ENCODE data around the gene THOP1.

The THOP1 gene

DNA sequence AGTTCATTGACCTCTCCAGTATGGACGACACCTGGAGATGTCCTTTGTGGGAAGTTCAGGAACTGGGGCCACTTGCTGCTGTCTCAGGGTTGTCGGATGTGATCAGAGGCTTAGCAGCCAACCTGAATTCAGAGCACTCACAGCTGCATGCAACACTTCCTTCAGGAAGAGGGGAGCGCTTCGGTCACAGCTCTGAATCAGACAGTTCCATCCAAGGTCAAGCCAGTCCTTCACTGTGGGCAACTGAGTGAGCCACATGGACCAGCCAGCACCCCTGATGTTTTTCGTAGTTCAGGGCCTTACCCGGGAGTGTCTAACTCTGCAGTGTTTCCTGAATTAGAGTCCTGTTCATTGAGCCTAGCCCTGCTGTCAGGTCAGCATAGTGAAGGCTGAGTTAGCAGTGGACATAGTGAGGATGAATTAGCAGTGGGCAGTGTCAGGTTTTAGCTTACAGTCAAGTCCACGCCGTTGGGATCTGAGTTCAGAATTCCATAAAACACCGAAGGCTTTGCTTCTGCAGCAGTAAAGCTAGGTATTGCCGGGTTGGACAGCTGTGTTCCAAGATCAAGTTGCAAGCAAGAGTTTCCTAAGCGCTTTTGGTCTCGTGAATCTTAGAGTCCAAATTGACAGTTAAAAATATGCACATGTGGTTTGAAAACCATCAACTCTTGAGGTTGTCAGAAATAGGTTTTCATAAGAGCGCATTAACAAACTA, 61.0 kb downstream of the THOP1 start:
- no peaks in the 10 kb centered on the region for H3K27me3 ChIP-seq (ENCODE audit: control insufficient read depth, low read length)
- no peaks in the 10 kb centered on the region for H4K20me1 ChIP-seq (ENCODE audit: control insufficient read depth, insufficient read depth, low read depth, low read length)
- peaks cover 21% of the 10 kb centered on the region for H3K36me3 ChIP-seq (ENCODE audit: control insufficient read depth, low read length)
- H3K4me3 ChIP-seq (ENCODE audit: low read length): no peak overlapping the region
- TF ChIP-seq, protein P1, sequence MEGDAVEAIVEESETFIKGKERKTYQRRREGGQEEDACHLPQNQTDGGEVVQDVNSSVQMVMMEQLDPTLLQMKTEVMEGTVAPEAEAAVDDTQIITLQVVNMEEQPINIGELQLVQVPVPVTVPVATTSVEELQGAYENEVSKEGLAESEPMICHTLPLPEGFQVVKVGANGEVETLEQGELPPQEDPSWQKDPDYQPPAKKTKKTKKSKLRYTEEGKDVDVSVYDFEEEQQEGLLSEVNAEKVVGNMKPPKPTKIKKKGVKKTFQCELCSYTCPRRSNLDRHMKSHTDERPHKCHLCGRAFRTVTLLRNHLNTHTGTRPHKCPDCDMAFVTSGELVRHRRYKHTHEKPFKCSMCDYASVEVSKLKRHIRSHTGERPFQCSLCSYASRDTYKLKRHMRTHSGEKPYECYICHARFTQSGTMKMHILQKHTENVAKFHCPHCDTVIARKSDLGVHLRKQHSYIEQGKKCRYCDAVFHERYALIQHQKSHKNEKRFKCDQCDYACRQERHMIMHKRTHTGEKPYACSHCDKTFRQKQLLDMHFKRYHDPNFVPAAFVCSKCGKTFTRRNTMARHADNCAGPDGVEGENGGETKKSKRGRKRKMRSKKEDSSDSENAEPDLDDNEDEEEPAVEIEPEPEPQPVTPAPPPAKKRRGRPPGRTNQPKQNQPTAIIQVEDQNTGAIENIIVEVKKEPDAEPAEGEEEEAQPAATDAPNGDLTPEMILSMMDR (IDR thresholded peaks at IDR 0.05; ENCODE audit: low read depth, low read length, poor library complexity, severe bottlenecking): no peak
- no peak for TF ChIP-seq EZH2phosphoT487 (IDR thresholded peaks at IDR 0.05; ENCODE audit: borderline replicate concordance, low read length)
- peaks cover 11% of the 10 kb centered on the region for H3F3A ChIP-seq (ENCODE audit: control insufficient read depth, insufficient read depth)
- H3K9me3 ChIP-seq (ENCODE audit: control insufficient read depth, insufficient read depth, low read length): peaks cover 14% of the 10 kb centered on the region; the same call in 1 of the 2 replicates
- no peaks in the 10 kb centered on the region for H3K9me2 ChIP-seq (replicated peaks; ENCODE audit: control insufficient read depth, low read length)
- peaks cover 18% of the 10 kb centered on the region for H3K4me1 ChIP-seq (ENCODE audit: control insufficient read depth, low read length)
- no peak overlapping the region for H3K4me2 ChIP-seq (ENCODE audit: low read length)
- H3K79me2 ChIP-seq (ENCODE audit: control insufficient read depth, low read length): peaks cover 35% of the 10 kb centered on the region
- no peak overlapping the region for H3K27ac ChIP-seq (ENCODE audit: low read depth, low read length)

DNA sequence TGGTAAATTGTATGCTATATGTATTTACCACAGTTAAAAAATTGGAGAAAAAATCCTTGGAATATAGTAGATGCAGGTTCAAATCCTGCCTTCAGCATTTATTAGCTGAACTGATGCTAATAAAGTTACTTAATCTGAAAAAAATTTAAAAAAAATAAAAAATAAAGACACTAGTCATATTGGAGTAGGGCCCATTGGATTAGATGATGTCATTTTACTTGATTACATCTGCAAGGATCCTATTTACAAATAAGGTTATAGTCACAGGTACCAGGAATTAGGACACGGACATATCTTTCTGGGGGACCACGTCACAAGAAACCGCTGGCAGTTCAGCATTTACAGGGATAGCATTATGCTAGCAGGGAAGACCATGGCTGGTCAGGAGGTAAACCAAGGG, 62.2 kb downstream of the THOP1 start:
- no peaks in the 10 kb centered on the region for H3K9me2 ChIP-seq (replicated peaks; ENCODE audit: control insufficient read depth, low read length)
- peaks cover 31% of the 10 kb centered on the region for H3K79me2 ChIP-seq (ENCODE audit: control insufficient read depth, low read length)
- peaks cover 32% of the 10 kb centered on the region for H3K36me3 ChIP-seq (ENCODE audit: control insufficient read depth, low read length)
- no peak overlapping the region for H3K4me2 ChIP-seq (ENCODE audit: low read length)
- peaks cover 20% of the 10 kb centered on the region for H3K9me3 ChIP-seq (ENCODE audit: control insufficient read depth, insufficient read depth, low read length)
- H3K27ac ChIP-seq (ENCODE audit: low read depth, low read length): no peak overlapping the region
- no peaks in the 10 kb centered on the region for H4K20me1 ChIP-seq (ENCODE audit: control insufficient read depth, insufficient read depth, low read depth, low read length)
- H3K4me1 ChIP-seq (ENCODE audit: control insufficient read depth, low read length): peaks cover 12% of the 10 kb centered on the region
- no peaks in the 10 kb centered on the region for H3K27me3 ChIP-seq (ENCODE audit: control insufficient read depth, low read length)
- no peak for TF ChIP-seq EZH2phosphoT487 (IDR thresholded peaks at IDR 0.05; ENCODE audit: borderline replicate concordance, low read length)
- TF ChIP-seq, protein P1 (IDR thresholded peaks at IDR 0.05; ENCODE audit: low read depth, low read length, poor library complexity, severe bottlenecking): no peak
- H3F3A ChIP-seq (ENCODE audit: control insufficient read depth, insufficient read depth): peaks cover 7% of the 10 kb centered on the region
- H3K4me3 ChIP-seq (ENCODE audit: low read length): no peak overlapping the region

DNA sequence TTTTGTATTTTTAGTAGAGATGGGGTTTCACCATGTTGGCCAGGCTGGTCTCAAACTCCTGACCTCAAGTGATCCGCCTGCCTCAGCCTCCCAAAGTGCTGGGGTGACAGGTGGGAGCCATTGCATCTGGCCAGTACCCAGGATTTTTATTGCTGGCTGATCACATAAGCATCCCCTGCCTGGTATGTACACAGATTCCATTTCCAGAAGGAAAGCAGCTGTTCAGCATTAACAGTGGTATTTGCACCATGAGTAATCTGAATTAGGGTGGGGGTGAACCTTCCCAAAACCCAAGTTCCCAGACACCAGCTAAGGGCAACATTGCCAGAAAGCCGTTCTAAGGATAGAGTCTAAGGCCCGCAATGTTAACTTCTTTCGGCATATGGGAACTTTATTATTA, 63.3 kb downstream of the THOP1 start:
- no peaks in the 10 kb centered on the region for H4K20me1 ChIP-seq (ENCODE audit: control insufficient read depth, insufficient read depth, low read depth, low read length)
- peaks cover 24% of the 10 kb centered on the region for H3K79me2 ChIP-seq (ENCODE audit: control insufficient read depth, low read length)
- TF ChIP-seq, protein P1 (IDR thresholded peaks at IDR 0.05; ENCODE audit: low read depth, low read length, poor library complexity, severe bottlenecking): no peak
- no peak for TF ChIP-seq EZH2phosphoT487 (IDR thresholded peaks at IDR 0.05; ENCODE audit: borderline replicate concordance, low read length)
- peaks cover 31% of the 10 kb centered on the region for H3K9me3 ChIP-seq (ENCODE audit: control insufficient read depth, insufficient read depth, low read length)
- peaks cover 43% of the 10 kb centered on the region for H3K36me3 ChIP-seq (ENCODE audit: control insufficient read depth, low read length)
- no peak overlapping the region for H3K27ac ChIP-seq (ENCODE audit: low read depth, low read length)
- no peaks in the 10 kb centered on the region for H3K9me2 ChIP-seq (replicated peaks; ENCODE audit: control insufficient read depth, low read length)
- H3K4me2 ChIP-seq (ENCODE audit: low read length): no peak overlapping the region
- no peak overlapping the region for H3K4me3 ChIP-seq (ENCODE audit: low read length)
- H3K4me1 ChIP-seq (ENCODE audit: control insufficient read depth, low read length): peaks cover 3% of the 10 kb centered on the region; the same call in 1 of the 2 replicates
- no peaks in the 10 kb centered on the region for H3F3A ChIP-seq (ENCODE audit: control insufficient read depth, insufficient read depth)
- H3K27me3 ChIP-seq (ENCODE audit: control insufficient read depth, low read length): no peaks in the 10 kb centered on the region
